ENCODE data around the gene PJA1. TPM values are rescaled to one million over a fixed set of nuclear protein-coding genes. Genes with fewer than 3 reads are reported as not detected.

Gene PJA1
- 14.4 and 15.5 TPM in 2 replicates for total RNA-seq

GRCh38 chrX:69165087-69165651, at the start of gene PJA1:
Gene PJA1, minus strand, starts transcription at chrX:69165453. Its CDS starts 2,380 bp downstream, at chrX:69163073.
- DNase-seq: peak; percentile 89
- intact Hi-C loops (cut with micrococcal nuclease): loop anchor here (2.0 kb wide), 1 partner anchor 336 kb away; the partner anchor contains the start of gene EFNB1
- peaks cover 21% of the 10 kb centered on the region for H3K4me1 Mint-ChIP-seq
- peak within 1 kb of the TSS; percentile 84 for H3K4me3 Mint-ChIP-seq
- no peaks in the 10 kb centered on the region for H3K9me3 Mint-ChIP-seq
- peak within 1 kb of the TSS; percentile 82 for H3K27ac Mint-ChIP-seq
- peaks cover 7% of the 10 kb centered on the region for H3K27me3 Mint-ChIP-seq
- H3K36me3 Mint-ChIP-seq (ENCODE audit: low read depth): peaks cover 6% of the 10 kb centered on the region

DNA sequence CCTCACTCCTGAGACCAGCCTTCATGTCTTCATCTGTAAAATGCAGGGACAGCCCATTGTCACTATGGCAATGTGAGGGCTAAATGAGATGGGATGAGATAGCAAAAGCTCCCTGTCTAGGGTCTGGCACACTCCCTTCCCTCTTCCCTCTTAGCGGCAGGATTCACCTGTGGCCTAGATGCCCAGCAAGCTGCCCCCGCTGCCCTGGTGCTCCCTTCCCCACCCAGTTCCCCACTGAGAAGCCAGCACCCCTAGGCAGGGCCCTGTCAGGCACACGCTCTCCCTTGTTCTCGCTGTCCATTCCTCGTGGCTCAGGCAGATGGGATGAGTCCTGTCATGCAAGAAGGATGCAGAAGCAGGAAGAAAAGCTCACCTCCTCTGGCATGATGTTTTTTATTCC, 49.2 kb upstream of the PJA1 start:
- Mint-ChIP-seq H3K27me3 (no peaks in the 10 kb centered on the region), H3K36me3 (ENCODE audit: low read depth) (no peaks in the 10 kb centered on the region), H3K4me1 (no peaks in the 10 kb centered on the region), H3K9me3 (no peaks in the 10 kb centered on the region), H3K27ac (no peak overlapping the region), H3K4me3 (no peak overlapping the region)
- DNase-seq: no peak
- intact Hi-C loops (cut with micrococcal nuclease): no loop called here

- no peak overlapping the region for H3K4me3 Mint-ChIP-seq
- H3K36me3 Mint-ChIP-seq (ENCODE audit: low read depth): no peaks in the 10 kb centered on the region
- H3K27ac Mint-ChIP-seq: no peak overlapping the region
- intact Hi-C loops (cut with micrococcal nuclease): no loop called here
- H3K4me1 Mint-ChIP-seq: no peaks in the 10 kb centered on the region
- H3K27me3 Mint-ChIP-seq: no peaks in the 10 kb centered on the region
- DNase-seq: no peak
- H3K9me3 Mint-ChIP-seq: no peaks in the 10 kb centered on the region
Measured at GRCh38 chrX:69211701-69212100, 46.4 kb upstream of the PJA1 start.

DNA sequence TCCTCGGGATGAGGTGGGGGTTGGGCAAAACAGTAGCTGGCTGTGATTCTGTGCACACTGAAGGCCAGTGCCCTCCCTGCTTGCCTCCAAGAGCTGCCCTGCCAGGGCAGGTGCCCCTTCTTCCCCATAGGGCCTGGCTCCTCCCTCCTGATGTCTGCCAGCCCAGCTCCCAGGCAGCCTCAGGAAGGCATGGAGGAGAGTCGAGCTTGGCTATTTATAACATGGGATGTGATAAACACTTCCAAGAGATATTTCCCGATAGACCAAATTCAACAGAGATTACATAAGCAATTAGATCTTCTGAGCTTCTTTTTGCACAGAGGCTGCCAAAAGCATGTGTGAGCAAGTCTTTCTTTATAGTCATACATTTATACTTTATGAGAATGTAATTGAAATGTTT, 45.3 kb upstream of the PJA1 start:
- intact Hi-C loops (cut with micrococcal nuclease): no loop called here
- no peaks in the 10 kb centered on the region for H3K27me3 Mint-ChIP-seq

GRCh38 chrX:69207216-69207615, 42.0 kb upstream of the PJA1 start:
- no peaks in the 10 kb centered on the region for H3K9me3 Mint-ChIP-seq
- intact Hi-C loops (cut with micrococcal nuclease): no loop called here
- no peaks in the 10 kb centered on the region for H3K36me3 Mint-ChIP-seq (ENCODE audit: low read depth)
- no peaks in the 10 kb centered on the region for H3K4me1 Mint-ChIP-seq
- no peaks in the 10 kb centered on the region for H3K27me3 Mint-ChIP-seq
- H3K4me3 Mint-ChIP-seq: no peak overlapping the region
- H3K27ac Mint-ChIP-seq: no peak overlapping the region
- DNase-seq: no peak

More for the DNA sequence above, 45.3 kb upstream of the PJA1 start:
- Mint-ChIP-seq H3K27ac (no peak overlapping the region), H3K4me3 (no peak overlapping the region), H3K36me3 (ENCODE audit: low read depth) (no peaks in the 10 kb centered on the region), H3K4me1 (no peaks in the 10 kb centered on the region), H3K9me3 (no peaks in the 10 kb centered on the region)
- no peak for DNase-seq

GRCh38 chrX:69203638-69204037, 38.4 kb upstream of the PJA1 start:
- no peak for DNase-seq
- H3K4me1 Mint-ChIP-seq: no peaks in the 10 kb centered on the region
- intact Hi-C loops (cut with micrococcal nuclease): no loop called here
- H3K4me3 Mint-ChIP-seq: no peak overlapping the region
- H3K36me3 Mint-ChIP-seq (ENCODE audit: low read depth): no peaks in the 10 kb centered on the region
- no peaks in the 10 kb centered on the region for H3K27me3 Mint-ChIP-seq
- H3K27ac Mint-ChIP-seq: no peak overlapping the region
- no peaks in the 10 kb centered on the region for H3K9me3 Mint-ChIP-seq

DNA sequence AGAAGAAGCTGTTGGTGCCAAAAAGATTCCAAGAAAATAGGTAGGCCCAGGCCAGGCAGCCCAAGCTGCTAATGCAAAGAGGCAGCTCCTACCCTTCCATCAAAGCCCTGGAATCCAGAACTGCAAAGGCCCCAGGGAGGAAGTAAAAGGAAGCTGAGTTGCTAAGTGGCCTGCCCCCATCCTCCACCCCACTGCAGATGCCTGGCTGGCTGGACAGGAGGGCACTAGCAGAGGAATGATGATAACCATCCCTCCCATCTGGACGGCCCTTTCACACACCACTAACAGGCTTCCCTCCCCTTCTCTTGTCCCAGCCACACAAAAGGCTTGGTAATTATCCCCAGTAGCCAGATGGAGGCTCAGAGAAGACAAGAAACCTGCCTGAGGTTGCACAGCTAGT, 32.4 kb upstream of the PJA1 start:
- Mint-ChIP-seq H3K27ac (no peak overlapping the region), H3K9me3 (no peaks in the 10 kb centered on the region), H3K27me3 (no peaks in the 10 kb centered on the region), H3K4me1 (no peaks in the 10 kb centered on the region), H3K4me3 (no peak overlapping the region), H3K36me3 (ENCODE audit: low read depth) (no peaks in the 10 kb centered on the region)
- no peak for DNase-seq
- intact Hi-C loops (cut with micrococcal nuclease): no loop called here

- H3K9me3 Mint-ChIP-seq: no peaks in the 10 kb centered on the region
- H3K4me3 Mint-ChIP-seq: no peak overlapping the region
- intact Hi-C loops (cut with micrococcal nuclease): no loop called here
- H3K27me3 Mint-ChIP-seq: no peaks in the 10 kb centered on the region
- H3K4me1 Mint-ChIP-seq: no peaks in the 10 kb centered on the region
- H3K27ac Mint-ChIP-seq: no peak overlapping the region
- no peaks in the 10 kb centered on the region for H3K36me3 Mint-ChIP-seq (ENCODE audit: low read depth)
- no peak for DNase-seq
Measured at GRCh38 chrX:69196666-69197065, 31.4 kb upstream of the PJA1 start.

GRCh38 chrX:69195810-69196209, 30.6 kb upstream of the PJA1 start:
- no peaks in the 10 kb centered on the region for H3K9me3 Mint-ChIP-seq
- DNase-seq: no peak
- no peaks in the 10 kb centered on the region for H3K27me3 Mint-ChIP-seq
- no peaks in the 10 kb centered on the region for H3K36me3 Mint-ChIP-seq (ENCODE audit: low read depth)
- H3K4me3 Mint-ChIP-seq: no peak overlapping the region
- no peak overlapping the region for H3K27ac Mint-ChIP-seq
- no peaks in the 10 kb centered on the region for H3K4me1 Mint-ChIP-seq
- intact Hi-C loops (cut with micrococcal nuclease): no loop called here

- DNase-seq: no peak
- intact Hi-C loops (cut with micrococcal nuclease): no loop called here
- Mint-ChIP-seq H3K27me3 (no peaks in the 10 kb centered on the region), H3K9me3 (no peaks in the 10 kb centered on the region), H3K36me3 (ENCODE audit: low read depth) (no peaks in the 10 kb centered on the region), H3K4me3 (no peak overlapping the region), H3K4me1 (no peaks in the 10 kb centered on the region), H3K27ac (no peak overlapping the region)
Measured at GRCh38 chrX:69195192-69195591, 29.9 kb upstream of the PJA1 start.

GRCh38 chrX:69192603-69193002, 27.4 kb upstream of the PJA1 start:
- Mint-ChIP-seq H3K9me3 (no peaks in the 10 kb centered on the region), H3K36me3 (ENCODE audit: low read depth) (no peaks in the 10 kb centered on the region), H3K27ac (no peak overlapping the region), H3K27me3 (peaks cover 2% of the 10 kb centered on the region), H3K4me1 (no peaks in the 10 kb centered on the region), H3K4me3 (no peak overlapping the region)
- intact Hi-C loops (cut with micrococcal nuclease): no loop called here
- no peak for DNase-seq

GRCh38 chrX:69189576-69190371, 24.5 kb upstream of the PJA1 start:
- Mint-ChIP-seq H3K27me3 (peaks cover 2% of the 10 kb centered on the region), H3K9me3 (no peaks in the 10 kb centered on the region)

GRCh38 chrX:69186651-69187050, 21.4 kb upstream of the PJA1 start:
- DNase-seq: no peak
- no peak overlapping the region for H3K27ac Mint-ChIP-seq
- no peaks in the 10 kb centered on the region for H3K36me3 Mint-ChIP-seq (ENCODE audit: low read depth)
- no peaks in the 10 kb centered on the region for H3K9me3 Mint-ChIP-seq
- no peak overlapping the region for H3K4me3 Mint-ChIP-seq
- intact Hi-C loops (cut with micrococcal nuclease): no loop called here
- H3K27me3 Mint-ChIP-seq: peaks cover 2% of the 10 kb centered on the region
- H3K4me1 Mint-ChIP-seq: no peaks in the 10 kb centered on the region

More at GRCh38 chrX:69189576-69190371, 24.5 kb upstream of the PJA1 start:
- Mint-ChIP-seq H3K4me1 (no peaks in the 10 kb centered on the region), H3K36me3 (ENCODE audit: low read depth) (no peaks in the 10 kb centered on the region), H3K27ac (peak overlapping the region; percentile 80), H3K4me3 (no peak overlapping the region)
- no peak for DNase-seq
- intact Hi-C loops (cut with micrococcal nuclease): no loop called here

DNA sequence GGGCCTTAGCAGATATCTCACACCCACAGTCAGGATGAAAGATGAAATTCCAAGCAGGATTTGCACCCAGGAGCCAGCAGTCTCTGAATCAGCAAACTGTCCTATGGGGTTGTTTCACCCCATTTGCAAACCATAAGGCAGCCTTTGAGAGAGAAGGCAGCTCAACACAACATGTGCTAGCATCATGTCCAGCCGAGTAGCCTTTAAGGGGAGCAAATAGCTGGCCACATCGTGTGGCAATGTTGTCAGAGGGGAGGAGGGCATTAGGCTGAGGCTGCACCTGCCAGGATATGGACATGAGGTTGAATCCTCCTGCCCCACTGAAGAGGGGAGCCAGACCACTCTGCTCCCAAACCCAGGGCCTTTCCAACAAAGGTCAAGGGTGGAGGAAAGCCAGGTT, 20.6 kb upstream of the PJA1 start:
- H3K36me3 Mint-ChIP-seq (ENCODE audit: low read depth): no peaks in the 10 kb centered on the region
- DNase-seq: no peak
- no peaks in the 10 kb centered on the region for H3K4me1 Mint-ChIP-seq
- intact Hi-C loops (cut with micrococcal nuclease): no loop called here
- H3K4me3 Mint-ChIP-seq: no peak overlapping the region
- peaks cover 2% of the 10 kb centered on the region for H3K27me3 Mint-ChIP-seq
- no peak overlapping the region for H3K27ac Mint-ChIP-seq
- no peaks in the 10 kb centered on the region for H3K9me3 Mint-ChIP-seq
